Parathyroid adenoma (tissue), 2 donors: Measurements from ENCODE around the gene ALDH1A2.

ENCODE experiments used
- H2AFZ ChIP-seq: fragments of 300-600 bp; sonication (generic); one replicate; pipeline ENCODE4 v1.7.0; 2017; ENCODE audit warnings: antibody characterized with exemption, mild to moderate bottlenecking
- H3K27ac ChIP-seq: fragments of 300-600 bp; sonication (generic); one replicate; pipeline ENCODE4 v1.7.0; 2017
- H3K27me3 ChIP-seq: fragments of 300-600 bp; sonication (generic); one replicate; pipeline ENCODE4 v1.7.0; 2017; ENCODE audit warnings: low read length; ENCODE audit not compliant: control insufficient read depth, insufficient read depth
- H3K36me3 ChIP-seq: fragments of 300-600 bp; sonication (generic); one replicate; pipeline ENCODE4 v1.7.0; 2017; ENCODE audit warnings: low read length; ENCODE audit not compliant: control insufficient read depth, insufficient read depth
- H3K4me1 ChIP-seq: fragments of 300-600 bp; sonication (generic); one replicate; pipeline ENCODE4 v1.7.0; 2017; ENCODE audit warnings: control low read depth
- H3K4me2 ChIP-seq: fragments of 300-600 bp; sonication (generic); one replicate; pipeline ENCODE4 v1.7.0; 2017; ENCODE audit warnings: low read length
- H3K4me3 ChIP-seq: fragments of 300-600 bp; sonication (generic); one replicate; pipeline ENCODE4 v1.7.0; 2017; ENCODE audit warnings: low read depth, low read length
- H3K79me2 ChIP-seq: fragments of 300-600 bp; sonication (generic); one replicate; pipeline ENCODE4 v1.7.0; 2017; ENCODE audit warnings: control low read depth
- H3K9ac ChIP-seq: fragments of 300-600 bp; sonication (generic); one replicate; pipeline ENCODE4 v1.7.0; 2017; ENCODE audit warnings: mild to moderate bottlenecking
- H3K9me3 ChIP-seq: fragments of 300-600 bp; sonication (generic); one replicate; pipeline ENCODE4 v1.7.0; 2017; ENCODE audit warnings: low read length; ENCODE audit not compliant: control insufficient read depth
- TF ChIP-seq, protein P1 (sequence below): fragments of 300-600 bp; sonication (generic); IDR thresholded peaks from one replicate; pipeline ENCODE4 v1.7.0; 2017; ENCODE audit warnings: antibody characterized with exemption, mild to moderate bottlenecking
- donor health status: primary hyperparathyroidism.

ALDH1A2 gene

GRCh38 chr15:58060575-58060974 lies 4.9 kb downstream of the ALDH1A2 start:
- H2AFZ ChIP-seq, result no peak overlapping the region
- no peak overlapping the region for H3K9ac ChIP-seq
- H3K27ac ChIP-seq, result no peak overlapping the region
- no peaks in the 10 kb centered on the region for H3K9me3 ChIP-seq
- H3K36me3 ChIP-seq, result no peaks in the 10 kb centered on the region
- no peak overlapping the region for H3K4me3 ChIP-seq
- no peak overlapping the region for H3K4me2 ChIP-seq
- no peaks in the 10 kb centered on the region for H3K4me1 ChIP-seq
- TF ChIP-seq, protein P1, sequence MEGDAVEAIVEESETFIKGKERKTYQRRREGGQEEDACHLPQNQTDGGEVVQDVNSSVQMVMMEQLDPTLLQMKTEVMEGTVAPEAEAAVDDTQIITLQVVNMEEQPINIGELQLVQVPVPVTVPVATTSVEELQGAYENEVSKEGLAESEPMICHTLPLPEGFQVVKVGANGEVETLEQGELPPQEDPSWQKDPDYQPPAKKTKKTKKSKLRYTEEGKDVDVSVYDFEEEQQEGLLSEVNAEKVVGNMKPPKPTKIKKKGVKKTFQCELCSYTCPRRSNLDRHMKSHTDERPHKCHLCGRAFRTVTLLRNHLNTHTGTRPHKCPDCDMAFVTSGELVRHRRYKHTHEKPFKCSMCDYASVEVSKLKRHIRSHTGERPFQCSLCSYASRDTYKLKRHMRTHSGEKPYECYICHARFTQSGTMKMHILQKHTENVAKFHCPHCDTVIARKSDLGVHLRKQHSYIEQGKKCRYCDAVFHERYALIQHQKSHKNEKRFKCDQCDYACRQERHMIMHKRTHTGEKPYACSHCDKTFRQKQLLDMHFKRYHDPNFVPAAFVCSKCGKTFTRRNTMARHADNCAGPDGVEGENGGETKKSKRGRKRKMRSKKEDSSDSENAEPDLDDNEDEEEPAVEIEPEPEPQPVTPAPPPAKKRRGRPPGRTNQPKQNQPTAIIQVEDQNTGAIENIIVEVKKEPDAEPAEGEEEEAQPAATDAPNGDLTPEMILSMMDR, result no peak
- no peaks in the 10 kb centered on the region for H3K79me2 ChIP-seq
- H3K27me3 ChIP-seq, result peaks cover 4% of the 10 kb centered on the region

GRCh38 chr15:58058729-58059128 lies 6.8 kb downstream of the ALDH1A2 start:
- Histone ChIP-seq H3K79me2 (no peaks in the 10 kb centered on the region), H3K27me3 (no peaks in the 10 kb centered on the region), H3K27ac (no peak overlapping the region), H2AFZ (no peak overlapping the region), H3K36me3 (no peaks in the 10 kb centered on the region), H3K4me1 (no peaks in the 10 kb centered on the region), H3K9ac (no peak overlapping the region), H3K4me3 (no peak overlapping the region), H3K4me2 (no peak overlapping the region), H3K9me3 (no peaks in the 10 kb centered on the region)
- TF ChIP-seq, protein P1, result no peak

DNA sequence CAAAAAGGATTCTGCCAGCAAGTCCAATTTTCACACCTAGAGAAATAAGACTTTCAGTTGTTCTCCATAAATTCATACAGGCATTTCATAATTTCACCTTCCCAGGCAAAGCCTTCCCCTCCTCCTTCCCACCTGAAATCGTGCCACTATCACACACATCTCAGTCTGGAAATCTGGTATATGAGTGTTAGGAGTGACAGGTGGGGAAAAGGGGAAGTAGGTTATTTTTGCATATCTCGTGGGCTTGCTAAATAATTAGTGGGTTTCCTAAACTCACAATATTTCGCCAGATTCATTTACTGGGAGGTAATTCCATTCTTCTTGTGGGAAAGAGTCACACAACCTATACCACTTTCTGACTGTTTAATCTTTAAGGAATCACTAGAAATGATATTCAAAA lies 7.4 kb downstream of the ALDH1A2 start:
- Histone ChIP-seq H3K36me3 (no peaks in the 10 kb centered on the region), H3K27me3 (no peaks in the 10 kb centered on the region), H2AFZ (no peak overlapping the region), H3K9ac (no peak overlapping the region), H3K4me1 (no peaks in the 10 kb centered on the region), H3K27ac (no peak overlapping the region), H3K4me3 (no peak overlapping the region), H3K79me2 (no peaks in the 10 kb centered on the region), H3K9me3 (no peaks in the 10 kb centered on the region), H3K4me2 (no peak overlapping the region)
- TF ChIP-seq, protein P1, result no peak

DNA sequence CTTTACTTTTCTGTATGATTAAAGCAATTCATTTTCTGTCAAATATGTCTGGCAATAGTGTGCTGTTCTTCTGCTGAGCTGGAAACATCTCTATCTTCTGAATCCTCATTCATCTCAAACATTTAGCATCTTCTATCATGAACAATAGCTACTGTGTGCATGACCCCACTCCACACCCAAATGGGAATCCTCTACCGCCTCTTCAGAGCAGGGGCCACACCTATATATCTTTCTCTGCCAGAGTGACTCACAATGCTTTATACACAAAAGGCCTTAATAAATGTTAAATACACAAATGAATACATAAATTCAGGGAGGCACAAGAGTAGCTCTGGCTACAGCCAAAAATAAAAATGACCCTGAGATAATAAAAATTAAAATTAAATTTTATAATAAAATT lies 8.0 kb downstream of the ALDH1A2 start:
- Histone ChIP-seq H3K9ac (no peak overlapping the region), H3K9me3 (no peaks in the 10 kb centered on the region), H3K36me3 (no peaks in the 10 kb centered on the region), H3K4me2 (no peak overlapping the region), H2AFZ (no peak overlapping the region), H3K4me3 (no peak overlapping the region), H3K4me1 (no peaks in the 10 kb centered on the region), H3K79me2 (no peaks in the 10 kb centered on the region), H3K27me3 (no peaks in the 10 kb centered on the region), H3K27ac (no peak overlapping the region)
- TF ChIP-seq, protein P1, result no peak

GRCh38 chr15:58056015-58056414 lies 9.5 kb downstream of the ALDH1A2 start:
- Histone ChIP-seq H3K4me3 (no peak overlapping the region), H3K9me3 (no peaks in the 10 kb centered on the region), H3K36me3 (no peaks in the 10 kb centered on the region), H3K79me2 (no peaks in the 10 kb centered on the region), H2AFZ (no peak overlapping the region), H3K27me3 (no peaks in the 10 kb centered on the region), H3K9ac (no peak overlapping the region), H3K4me1 (no peaks in the 10 kb centered on the region), H3K4me2 (no peak overlapping the region), H3K27ac (no peak overlapping the region)
- TF ChIP-seq, protein P1, result no peak
